Heart right ventricle (tissue), 16 donors: ENCODE data around the gene FAM120B. TPM values are rescaled to one million over a fixed set of nuclear protein-coding genes. Genes with fewer than 3 reads are reported as not detected.

Experiments
- ATAC-seq, 8 donors: fragments of 200-7000 bp; cut with Tn5 transposase; one replicate each; pipeline ENCODE4 v1.9.1; 2020; ENCODE audit warnings: mild to moderate bottlenecking in 8 of 8, moderate library complexity in 8 of 8, moderate number of reproducible peaks in 1 of 8
- DNase-seq, 2 donors: peaks; one replicate each; pipeline ENCODE4 v3.0.0-alpha.2; 2020
- H3K27ac ChIP-seq, 10 donors: fragments of 200-600 bp; sonication (generic) in 2 of 10; one replicate each; pipeline versions ENCODE4 v1.5.0 to v1.8.0; 2020 to 2022; ENCODE audit warnings: mild to moderate bottlenecking in 3 of 10
- H3K27me3 ChIP-seq, 7 donors: fragments of 200-600 bp; one replicate each; pipeline ENCODE4 v1.8.0; 2021 to 2022; ENCODE audit warnings: mild to moderate bottlenecking in 2 of 7
- H3K36me3 ChIP-seq, 9 donors: fragments of 200-600 bp; sonication (generic) in 1 of 9; one replicate each; pipeline versions ENCODE4 v1.5.0 to v1.8.0; 2020 to 2022; ENCODE audit warnings: mild to moderate bottlenecking in 2 of 9
- H3K4me1 ChIP-seq, 9 donors: fragments of 200-600 bp; sonication (generic) in 1 of 9; one replicate each; pipeline versions ENCODE4 v1.5.0 to v1.8.0; 2020 to 2022; ENCODE audit warnings: mild to moderate bottlenecking in 4 of 9
- H3K4me3 ChIP-seq, 10 donors: fragments of 200-600 bp; sonication (generic) in 2 of 10; one replicate each; pipeline versions ENCODE4 v1.5.0 to v1.8.0; 2020 to 2022; ENCODE audit warnings: mild to moderate bottlenecking in 7 of 10, moderate library complexity in 2 of 10
- H3K9me3 ChIP-seq, 11 donors: fragments of 200-600 bp in 10 of 11; sonication (generic) in 2 of 11; one replicate each; pipeline versions ENCODE4 v1.5.0 to v1.8.0; 2013 to 2022; ENCODE audit warnings: mild to moderate bottlenecking in 2 of 11, control low read depth in 1 of 11, moderate library complexity in 1 of 11
- WGBS, 2 donors: extraction: QIAGEN DNeasy Blood & Tissue Kit; methylation state at CpG; one replicate each; pipeline ENCODE4 v1.1.7; 2013; ENCODE audit warnings: inconsistent platforms in 1 of 2; 5-methylcytosine and 5-hydroxymethylcytosine counted together
- intact Hi-C, 10 donors: fragments of 100-400 bp; cut with DNase I; formaldehyde crosslinking; loops; one replicate each; pipeline versions ENCODE4 v1.11.1 to v1.14.2; 2022
- polyA plus RNA-seq, 2 donors: library from polyadenylated mRNA; stranded (reverse); fragments of 200-250 nt; gene quantifications; one replicate each; pipeline ENCODE4 v1.2.3, GENCODE V29; 2013
- total RNA-seq, 10 donors: library from RNA; stranded (reverse); fragmentation: NEBNext Ultra II Directional in 3 of 10; extraction: Animal tissue kit (Norgen Biotek cat#: 25700) in 3 of 10; gene quantifications; one replicate each; pipeline versions ENCODE4 v1.2.1 to v1.2.4, GENCODE V29; 2021 to 2023
- TF ChIP-seq, protein P1 (sequence below), 9 donors: fragments of 200-600 bp; sonication (generic) in 2 of 9; IDR thresholded peaks; one replicate each; pipeline versions ENCODE4 v1.5.0 to v1.8.0; 2021 to 2022; ENCODE audit warnings: antibody characterized with exemption in 9 of 9, mild to moderate bottlenecking in 5 of 9, moderate library complexity in 1 of 9
- donor health status: Arrhythmogenic right ventricular cardiomyopathy.
- donor health status: ischemic (EF 13 %, LVEDD 7.1; RV severe dilation, severe dysfunction).
- donor health status: healthy with polysubstance abuse.
- donor health status: DM: no; HTN: yes; CAD: no.
- donor health status: DM: no; HTN: no; CAD: no.
- donor health status: ischemic (EF 25% LVEDD 6.9; RV normal size, moderate dysfunction).
- donor health status: ischemic (EF 25% LVEDD 5.7; RV mildly dilated, moderate dysfunction).
- donor health status: healthy.
- donor health status: DM: yes; HTN: yes; CAD: no.
- donor health status: Ischemic cardiomyopathy.
- donor health status: ischemic (EF 35%, LVEDD 5.7; RV mildly dilated, moderate dysfunction).
- donor health status: nonischemic (EF 11% LVEDD 7.7; RV severe dilation, severe dysfunction).
- donor health status: DM: yes; HTN: yes; CAD: no.
- donor health status: PGD.
- donor health status: ischemic (EF 29% LVEDD 5.4; RV normal size, mild dysfunction).
- donor health status: nonischemic (EF 23%, LVEDD 6.1; RV moderate dilation, normal function).

The FAM120B gene
- total and polyA plus RNA-seq, 12 donors, result 7.7 to 31.0 (median 23.9) TPM

DNA sequence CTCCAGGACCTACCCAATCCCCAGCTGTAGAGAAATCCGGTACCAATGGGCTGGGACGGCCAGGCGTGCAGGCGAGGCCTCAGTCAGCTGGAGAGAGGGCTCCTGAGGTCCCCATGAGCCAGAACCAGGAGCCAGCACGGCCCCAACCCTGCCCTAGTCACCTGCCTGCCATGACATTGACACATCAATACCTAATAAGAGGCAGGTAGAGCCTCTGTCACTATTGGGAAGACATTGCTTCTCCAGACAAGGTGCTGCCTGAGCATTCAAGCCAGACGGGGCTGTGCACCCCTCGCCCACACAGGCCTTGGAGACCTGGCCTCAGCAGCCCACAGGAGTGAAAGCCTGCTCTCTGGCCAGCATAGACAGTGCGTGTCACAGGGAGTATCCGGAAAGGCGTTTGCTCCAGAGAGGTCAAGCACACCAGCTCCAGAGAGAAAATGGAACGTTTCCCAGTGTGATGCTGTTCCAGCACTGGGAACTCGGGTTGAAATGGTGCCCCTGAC lies 19.1 kb upstream of the FAM120B start:
- intact Hi-C loops, result loop anchor here in 3 of 10 donors (2.0 to 5.0 kb wide), 4 partner anchors 120 to 320 kb away; no protein-coding TSS in a partner anchor
- DNase-seq, result peak in 1 of 2 donors; percentile 35
- H3K36me3 ChIP-seq, result peaks cover 0 to 43% (median 12%) of the 10 kb centered on the region in 9 donors
- H3K9me3 ChIP-seq, result no peaks in the 10 kb centered on the region
- peaks cover 12 to 61% (median 58%) of the 10 kb centered on the region in 9 donors for H3K4me1 ChIP-seq
- 48 to 68% methylated on average over 12 of the region's 12 CpGs for WGBS, 2 donors
- peak overlapping the region in 5 of 10 donors; percentile 69 to 86 (median 80) for H3K4me3 ChIP-seq
- peak in 6 of 8 donors; percentile 9 to 50 (median 36) for ATAC-seq
- peak overlapping the region in 8 of 10 donors; percentile 47 to 91 (median 73) for H3K27ac ChIP-seq
- TF ChIP-seq, protein P1, sequence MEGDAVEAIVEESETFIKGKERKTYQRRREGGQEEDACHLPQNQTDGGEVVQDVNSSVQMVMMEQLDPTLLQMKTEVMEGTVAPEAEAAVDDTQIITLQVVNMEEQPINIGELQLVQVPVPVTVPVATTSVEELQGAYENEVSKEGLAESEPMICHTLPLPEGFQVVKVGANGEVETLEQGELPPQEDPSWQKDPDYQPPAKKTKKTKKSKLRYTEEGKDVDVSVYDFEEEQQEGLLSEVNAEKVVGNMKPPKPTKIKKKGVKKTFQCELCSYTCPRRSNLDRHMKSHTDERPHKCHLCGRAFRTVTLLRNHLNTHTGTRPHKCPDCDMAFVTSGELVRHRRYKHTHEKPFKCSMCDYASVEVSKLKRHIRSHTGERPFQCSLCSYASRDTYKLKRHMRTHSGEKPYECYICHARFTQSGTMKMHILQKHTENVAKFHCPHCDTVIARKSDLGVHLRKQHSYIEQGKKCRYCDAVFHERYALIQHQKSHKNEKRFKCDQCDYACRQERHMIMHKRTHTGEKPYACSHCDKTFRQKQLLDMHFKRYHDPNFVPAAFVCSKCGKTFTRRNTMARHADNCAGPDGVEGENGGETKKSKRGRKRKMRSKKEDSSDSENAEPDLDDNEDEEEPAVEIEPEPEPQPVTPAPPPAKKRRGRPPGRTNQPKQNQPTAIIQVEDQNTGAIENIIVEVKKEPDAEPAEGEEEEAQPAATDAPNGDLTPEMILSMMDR (IDR thresholded peaks at IDR 0.05), result no peak
- peaks cover 0 to 74% (median 9%) of the 10 kb centered on the region in 7 donors for H3K27me3 ChIP-seq

GRCh38 chr6:170288091-170288631 lies 18.4 kb upstream of the FAM120B start:
- H3K27ac ChIP-seq, result peak overlapping the region in 8 of 10 donors; percentile 4 to 91 (median 73)
- peaks cover 0 to 81% (median 12%) of the 10 kb centered on the region in 7 donors for H3K27me3 ChIP-seq
- peak overlapping the region in 7 of 10 donors; percentile 69 to 86 (median 80) for H3K4me3 ChIP-seq
- 69 to 70% methylated on average over 33 of the region's 33 CpGs for WGBS, 2 donors
- H3K36me3 ChIP-seq, result peaks cover 0 to 36% (median 8%) of the 10 kb centered on the region in 9 donors
- no peaks in the 10 kb centered on the region for H3K9me3 ChIP-seq
- intact Hi-C loops, result loop anchor here in 2 of 10 donors (5.0 kb wide), 3 partner anchors 121 to 321 kb away; no protein-coding TSS in a partner anchor
- TF ChIP-seq, protein P1 (IDR thresholded peaks at IDR 0.05), result no peak
- peaks cover 13 to 69% (median 63%) of the 10 kb centered on the region in 9 donors for H3K4me1 ChIP-seq
- ATAC-seq, result no peak
- peak in 1 of 2 donors; percentile 20 for DNase-seq

DNA sequence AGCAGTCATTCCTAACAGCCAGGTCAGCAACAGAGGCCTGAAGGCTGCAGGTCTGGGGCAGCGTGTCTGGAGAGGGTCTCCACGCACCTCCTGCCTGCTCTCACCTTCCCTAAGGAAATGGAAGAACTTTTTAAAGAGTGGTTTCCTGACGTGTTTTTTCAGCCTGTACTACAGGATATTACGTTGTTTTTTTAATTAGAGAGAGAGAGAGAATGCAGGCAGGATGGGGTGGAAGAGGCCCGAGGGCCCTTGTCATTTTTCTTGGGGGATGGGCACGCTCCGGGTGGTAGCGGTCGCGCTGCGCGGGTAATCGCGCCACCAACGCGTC lies 17.7 kb upstream of the FAM120B start:
- Histone ChIP-seq H3K27ac (peak overlapping the region in 9 of 10 donors; percentile 76 to 91 (median 85)), H3K27me3 (peaks cover 0 to 88% (median 12%) of the 10 kb centered on the region in 7 donors), H3K36me3 (peaks cover 0 to 29% (median 4%) of the 10 kb centered on the region in 9 donors), H3K4me1 (peaks cover 13 to 72% (median 63%) of the 10 kb centered on the region in 9 donors), H3K9me3 (no peaks in the 10 kb centered on the region), H3K4me3 (peak overlapping the region; percentile 69 to 90 (median 80))
- WGBS, 2 donors, result 19 to 23% methylated on average over 16 of the region's 16 CpGs
- TF ChIP-seq, protein P1 (IDR thresholded peaks at IDR 0.05), result no peak
- intact Hi-C loops, result loop anchor here in 2 of 10 donors (5.0 kb wide), 3 partner anchors 122 to 322 kb away; no protein-coding TSS in a partner anchor
- DNase-seq, result no peak
- ATAC-seq, result no peak

DNA sequence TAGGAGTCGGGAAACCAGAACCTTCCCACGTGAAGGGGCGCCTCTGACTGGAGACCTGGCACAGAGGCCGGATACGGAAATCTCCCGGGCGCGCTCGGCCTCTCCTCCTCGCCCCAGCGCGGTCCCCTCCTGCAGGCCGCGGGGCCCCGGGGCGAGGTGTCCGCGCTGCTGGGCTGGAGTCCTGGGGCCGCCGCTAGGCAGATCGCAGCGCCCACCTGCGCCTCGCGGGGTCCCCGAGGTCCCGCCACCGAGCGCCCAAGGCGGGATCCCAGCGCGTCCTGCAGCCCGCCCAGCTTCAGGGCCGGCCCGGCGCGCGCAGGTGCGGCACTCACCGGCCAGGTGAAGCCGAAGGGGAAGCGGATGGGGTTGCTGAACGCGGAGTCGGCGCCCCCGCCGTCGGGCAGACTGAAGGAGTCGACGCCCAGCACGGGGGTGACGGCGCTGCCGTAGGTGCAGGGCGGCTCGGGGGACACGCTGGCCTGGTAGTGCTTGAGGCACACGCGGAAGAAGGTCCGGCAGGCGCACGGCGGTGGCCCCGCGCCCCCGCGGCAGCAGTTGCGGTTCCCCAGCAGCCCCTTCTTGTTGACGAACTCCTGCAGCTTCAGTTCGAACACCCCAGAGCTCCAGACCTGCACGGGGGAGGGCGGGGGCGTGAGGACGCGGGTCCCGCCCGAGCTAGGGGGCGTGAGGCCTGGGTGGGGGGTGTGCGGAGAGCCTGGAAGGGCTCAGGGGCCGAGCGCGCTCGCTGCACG lies 17.2 kb upstream of the FAM120B start:
- H3K4me1 ChIP-seq, result peaks cover 13 to 73% (median 63%) of the 10 kb centered on the region in 9 donors
- DNase-seq, result peak in 1 of 2 donors; percentile 32
- peaks cover 0 to 24% (median 4%) of the 10 kb centered on the region in 9 donors for H3K36me3 ChIP-seq
- WGBS, 2 donors, result 3 to 5% methylated on average over 75 to 85 of the region's 85 CpGs
- intact Hi-C loops, result loop anchor here in 2 of 10 donors (5.0 kb wide), 3 partner anchors 122 to 322 kb away; no protein-coding TSS in a partner anchor
- TF ChIP-seq, protein P1 (IDR thresholded peaks at IDR 0.05), result no peak
- no peaks in the 10 kb centered on the region for H3K9me3 ChIP-seq
- H3K4me3 ChIP-seq, result peak overlapping the region; percentile 69 to 90 (median 80)
- ATAC-seq, result no peak
- H3K27ac ChIP-seq, result peak overlapping the region; percentile 66 to 91 (median 85)
- peaks cover 0 to 93% (median 12%) of the 10 kb centered on the region in 7 donors for H3K27me3 ChIP-seq
